Nephron progenitor cell (in vitro differentiated cells): ENCODE results near the gene CFAP54.

Experiments used
- DNase-seq: peaks from one replicate; pipeline ENCODE4 v3.0.0; 2021
- H3K27ac Mint-ChIP-seq: 2 replicates; pipeline ENCODE4 v1.8.0; 2021; ENCODE audit warnings: mild to moderate bottlenecking, moderate library complexity, mixed read lengths
- H3K27me3 Mint-ChIP-seq: 2 replicates; pipeline ENCODE4 v1.8.0; 2021; ENCODE audit warnings: mild to moderate bottlenecking, low read depth, mixed read lengths; ENCODE audit not compliant: poor library complexity
- H3K36me3 Mint-ChIP-seq: 2 replicates; pipeline ENCODE4 v1.8.0; 2021; ENCODE audit warnings: low read depth, mixed read lengths
- H3K4me1 Mint-ChIP-seq: 2 replicates; pipeline ENCODE4 v1.8.0; 2021; ENCODE audit warnings: mixed read lengths
- H3K4me3 Mint-ChIP-seq: 2 replicates; pipeline ENCODE4 v1.8.0; 2021; ENCODE audit warnings: mild to moderate bottlenecking, moderate library complexity, mixed read lengths
- H3K9me3 Mint-ChIP-seq: 2 replicates; pipeline ENCODE4 v1.8.0; 2021; ENCODE audit warnings: mild to moderate bottlenecking, moderate library complexity, mixed read lengths
- CTCF ChIP-seq: fragments of 200-600 bp; sonication (generic); IDR thresholded peaks from 2 replicates; pipeline ENCODE4 v1.5.0; 2021; ENCODE audit warnings: antibody characterized with exemption

Gene CFAP54

GRCh38 chr12:96549341-96549740 is 60.0 kb downstream of the CFAP54 start:
- Mint-ChIP-seq H3K4me1 (no peaks in the 10 kb centered on the region), H3K4me3 (no peak overlapping the region), H3K27me3 (peaks cover 9% of the 10 kb centered on the region), H3K27ac (no peak overlapping the region), H3K36me3 (no peaks in the 10 kb centered on the region), H3K9me3 (no peaks in the 10 kb centered on the region)
- TF ChIP-seq CTCF, result no peak
- no peak for DNase-seq

DNA sequence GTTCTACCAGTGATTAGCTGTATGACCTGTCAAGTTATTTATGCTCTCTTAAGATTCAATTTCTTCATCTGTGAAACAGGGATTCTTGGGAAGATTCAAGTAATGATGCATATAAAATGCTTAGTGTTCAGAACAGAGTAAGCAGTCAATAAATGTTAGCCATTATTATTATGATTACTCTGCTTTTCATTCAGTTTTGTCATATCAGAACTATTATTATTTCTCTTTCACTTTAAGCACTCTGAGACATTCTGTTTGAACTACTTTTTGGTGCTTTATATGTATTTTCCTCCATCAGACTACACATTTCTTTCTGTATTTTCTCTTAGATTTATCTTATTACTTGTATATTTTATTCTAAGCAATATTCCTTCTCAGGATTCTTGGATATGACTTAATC is 81.2 kb downstream of the CFAP54 start:
- Mint-ChIP-seq H3K9me3 (no peaks in the 10 kb centered on the region), H3K27me3 (no peaks in the 10 kb centered on the region), H3K4me3 (no peak overlapping the region), H3K4me1 (peaks cover 5% of the 10 kb centered on the region), H3K27ac (no peak overlapping the region), H3K36me3 (no peaks in the 10 kb centered on the region)
- TF ChIP-seq CTCF, result no peak
- DNase-seq, result no peak

DNA sequence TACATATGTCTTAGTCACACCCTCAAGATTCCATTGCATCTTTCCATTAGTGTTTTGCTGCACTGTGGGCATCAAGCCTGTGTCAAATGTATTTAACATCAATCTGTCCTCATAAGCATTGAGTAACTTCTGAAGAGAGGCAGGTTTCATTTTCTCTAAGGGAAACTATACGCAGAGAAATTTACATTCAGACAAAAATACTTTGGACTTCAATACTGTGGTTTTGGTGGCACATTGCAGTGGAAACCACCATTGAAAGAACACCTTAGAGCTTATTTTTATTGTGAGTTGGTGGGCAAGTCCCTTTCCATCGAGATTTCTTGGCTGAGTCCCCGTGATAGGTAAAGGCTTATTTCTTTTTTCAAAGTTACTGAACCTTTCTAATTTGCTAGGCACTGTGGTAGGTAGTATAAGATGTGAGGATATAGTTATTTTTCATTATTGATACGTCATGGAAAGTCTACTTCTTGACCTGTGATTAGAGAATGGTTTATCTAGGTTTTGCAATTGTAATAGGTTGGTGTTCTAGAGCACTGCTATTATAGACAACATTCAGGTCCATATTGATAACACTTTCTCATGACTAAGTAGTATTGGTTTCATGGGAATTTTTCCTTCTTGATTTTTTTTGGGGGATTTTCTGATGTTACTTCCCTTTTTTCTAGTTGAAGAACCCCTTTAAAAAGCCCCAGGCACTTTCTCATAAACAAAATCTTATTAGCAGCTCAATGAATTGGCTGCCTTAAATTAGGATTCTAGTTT is 81.9 kb downstream of the CFAP54 start:
- no peak overlapping the region for H3K27ac Mint-ChIP-seq
- H3K27me3 Mint-ChIP-seq, result no peaks in the 10 kb centered on the region
- H3K9me3 Mint-ChIP-seq, result no peaks in the 10 kb centered on the region
- peaks cover 5% of the 10 kb centered on the region for H3K4me1 Mint-ChIP-seq
- H3K4me3 Mint-ChIP-seq, result no peak overlapping the region
- no peaks in the 10 kb centered on the region for H3K36me3 Mint-ChIP-seq
- TF ChIP-seq CTCF, result no peak
- no peak for DNase-seq

- peaks cover 20% of the 10 kb centered on the region for H3K4me1 Mint-ChIP-seq
- DNase-seq, result peak; percentile 2
- H3K9me3 Mint-ChIP-seq, result no peaks in the 10 kb centered on the region
- TF ChIP-seq CTCF, result peak; percentile 72
- no peak overlapping the region for H3K27ac Mint-ChIP-seq
- no peak overlapping the region for H3K4me3 Mint-ChIP-seq
- H3K36me3 Mint-ChIP-seq, result no peaks in the 10 kb centered on the region
- no peaks in the 10 kb centered on the region for H3K27me3 Mint-ChIP-seq
Observed at GRCh38 chr12:96578526-96579125, 89.2 kb downstream of the CFAP54 start.

- Mint-ChIP-seq H3K36me3 (no peaks in the 10 kb centered on the region), H3K27me3 (no peaks in the 10 kb centered on the region), H3K4me1 (peaks cover 6% of the 10 kb centered on the region), H3K4me3 (no peak overlapping the region), H3K9me3 (no peaks in the 10 kb centered on the region), H3K27ac (no peak overlapping the region)
- DNase-seq, result no peak
- TF ChIP-seq CTCF, result no peak
Observed at GRCh38 chr12:96585977-96586376, 96.6 kb downstream of the CFAP54 start.

DNA sequence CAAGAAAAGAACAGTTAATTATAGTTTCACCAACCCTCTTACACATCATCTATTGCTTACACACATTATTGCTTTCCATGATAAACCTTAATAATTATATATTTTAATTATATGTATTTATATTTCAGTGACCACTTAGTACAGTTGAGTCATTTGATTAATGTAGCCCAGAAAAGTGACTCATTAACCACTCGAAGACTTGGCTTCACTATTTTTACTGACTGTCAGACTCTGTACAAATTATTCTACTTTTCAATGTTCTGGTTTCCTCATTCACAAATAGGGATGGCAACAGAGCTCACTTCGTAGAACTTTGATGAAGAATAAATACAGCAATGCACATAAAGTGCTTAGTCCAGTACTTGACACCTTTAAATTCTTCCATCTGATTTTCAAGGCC is 98.3 kb downstream of the CFAP54 start:
- no peak for TF ChIP-seq CTCF
- no peak for DNase-seq
- Mint-ChIP-seq H3K4me3 (no peak overlapping the region), H3K27me3 (no peaks in the 10 kb centered on the region), H3K4me1 (peaks cover 6% of the 10 kb centered on the region), H3K36me3 (no peaks in the 10 kb centered on the region), H3K27ac (no peak overlapping the region), H3K9me3 (peaks cover 3% of the 10 kb centered on the region)
